NCI-H1105 (cell line): ENCODE data around the gene TST.

ENCODE experiments used
- DNase-seq: peaks from one replicate; lab custom pipeline; 2025; lab: John Stamatoyannopoulos, UW

TST gene

GRCh38 chr22:37019309-37020191 is at the start of gene TST, which contains the start of gene MPST:
TSS of gene TST (minus strand) at chr22:37019447. CDS start at chr22:37018732, 715 bp downstream.
TSS of gene MPST (plus strand) at chr22:37019742. CDS start at chr22:37019837, 95 bp downstream.
- peak; percentile 43 for DNase-seq

DNA sequence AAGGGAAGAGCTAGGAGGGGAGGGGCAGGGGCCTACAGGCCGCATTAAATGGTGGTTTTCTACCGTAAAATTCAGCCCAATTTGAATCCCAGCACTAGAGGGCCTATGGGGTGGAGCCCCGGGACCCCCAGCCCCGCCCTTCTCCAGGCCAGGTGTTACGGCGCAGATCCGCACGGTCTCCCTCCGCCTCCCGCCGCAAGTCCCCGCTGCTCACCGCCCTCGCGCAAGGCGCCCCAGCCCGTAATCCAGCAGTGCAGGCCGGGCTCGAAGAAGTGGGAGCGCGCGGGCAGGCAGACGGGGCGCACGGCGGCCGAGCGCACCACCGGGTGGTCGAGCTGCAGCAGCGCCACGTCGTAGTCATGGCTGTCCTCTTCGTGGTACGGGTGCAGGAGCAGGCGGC is 49.6 kb upstream of the TST start:
- peak; percentile 41 for DNase-seq

DNA sequence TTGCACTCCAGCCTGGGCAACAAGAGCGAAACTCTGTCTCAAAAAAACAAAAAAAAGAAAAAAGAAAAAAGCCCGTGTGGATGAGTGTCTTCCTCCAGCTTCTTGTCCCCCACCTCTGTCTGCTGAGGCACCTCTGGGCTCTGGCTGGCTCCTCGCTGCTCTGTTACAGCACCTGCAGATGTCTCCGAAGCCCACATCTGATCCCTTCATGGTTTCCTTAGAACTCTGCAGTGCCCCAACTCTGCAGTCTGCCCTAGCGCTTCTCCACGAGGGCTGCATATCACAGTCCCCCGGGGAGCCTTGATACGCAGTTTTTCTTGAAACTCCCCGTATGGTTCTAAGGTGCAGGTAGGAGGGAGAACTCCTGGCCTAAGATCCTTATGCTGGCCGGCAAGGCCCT is 48.2 kb upstream of the TST start:
- no peak for DNase-seq

DNA sequence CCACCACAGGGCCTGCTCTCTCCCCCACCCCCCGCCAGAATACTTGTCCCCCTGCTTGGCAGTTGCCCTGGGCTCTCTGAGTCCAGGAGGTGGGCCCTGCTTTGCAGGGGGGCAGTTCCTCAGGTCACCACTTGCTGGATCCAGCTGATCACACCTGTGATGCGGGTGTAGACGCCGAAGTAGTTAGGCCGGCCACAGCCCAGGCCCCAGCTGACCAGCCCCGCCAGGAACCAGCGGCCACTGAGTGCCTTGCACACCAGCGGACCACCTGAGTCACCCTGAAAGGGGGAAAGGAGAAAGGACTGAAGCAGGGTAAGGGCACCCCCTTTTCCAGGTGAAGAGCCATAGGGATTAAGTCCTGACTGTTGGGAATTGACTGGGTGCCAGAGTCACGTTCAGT is 46.7 kb upstream of the TST start:
- no peak for DNase-seq

GRCh38 chr22:37065180-37065579 is 45.9 kb upstream of the TST start:
- no peak for DNase-seq

GRCh38 chr22:37064553-37064952 is 45.3 kb upstream of the TST start:
- no peak for DNase-seq

- peak; percentile 88 for DNase-seq
Observed at GRCh38 chr22:37063431-37064420, 44.5 kb upstream of the TST start.

GRCh38 chr22:37062702-37063381 is 43.6 kb upstream of the TST start:
- DNase-seq: peak; percentile 4

- no peak for DNase-seq
Observed at GRCh38 chr22:37062376-37062675, 43.1 kb upstream of the TST start.

DNA sequence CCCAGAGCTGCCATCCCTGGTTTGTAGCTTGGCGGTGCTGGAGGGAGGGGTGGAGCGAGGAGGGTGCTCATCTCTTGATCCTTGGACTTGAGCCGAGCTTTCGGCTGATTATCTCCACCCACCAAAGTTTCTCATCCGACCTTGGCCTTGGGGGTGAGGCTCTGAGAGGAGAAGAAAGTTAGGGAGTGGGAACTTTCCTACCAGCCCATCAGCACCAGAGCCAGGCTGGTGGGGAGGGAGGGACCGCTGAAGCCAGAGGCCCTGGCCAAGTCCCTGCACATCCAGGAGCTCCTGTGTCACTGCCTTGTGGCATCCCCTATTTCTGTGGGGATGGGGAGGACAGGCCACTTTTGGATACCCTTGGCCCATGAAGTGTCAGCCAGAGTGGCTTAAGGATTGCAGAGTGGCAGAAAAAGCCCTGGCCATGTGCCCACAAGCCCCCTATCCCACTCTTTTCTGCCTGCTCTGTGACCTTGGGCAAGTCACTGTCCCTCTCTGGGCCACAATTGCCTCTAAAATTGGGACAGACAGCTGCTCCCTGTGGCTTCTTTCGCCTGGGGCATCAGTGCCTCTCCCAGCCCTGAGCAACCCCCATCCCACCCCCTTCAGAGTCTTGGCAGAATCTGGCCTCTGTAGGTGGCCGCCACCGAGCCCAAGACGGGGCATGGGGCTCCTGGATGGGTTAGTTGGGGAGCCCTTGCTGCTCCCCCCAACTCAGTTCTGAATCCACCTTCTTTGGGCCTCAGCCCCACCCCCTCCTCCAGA is 42.5 kb upstream of the TST start:
- no peak for DNase-seq

DNA sequence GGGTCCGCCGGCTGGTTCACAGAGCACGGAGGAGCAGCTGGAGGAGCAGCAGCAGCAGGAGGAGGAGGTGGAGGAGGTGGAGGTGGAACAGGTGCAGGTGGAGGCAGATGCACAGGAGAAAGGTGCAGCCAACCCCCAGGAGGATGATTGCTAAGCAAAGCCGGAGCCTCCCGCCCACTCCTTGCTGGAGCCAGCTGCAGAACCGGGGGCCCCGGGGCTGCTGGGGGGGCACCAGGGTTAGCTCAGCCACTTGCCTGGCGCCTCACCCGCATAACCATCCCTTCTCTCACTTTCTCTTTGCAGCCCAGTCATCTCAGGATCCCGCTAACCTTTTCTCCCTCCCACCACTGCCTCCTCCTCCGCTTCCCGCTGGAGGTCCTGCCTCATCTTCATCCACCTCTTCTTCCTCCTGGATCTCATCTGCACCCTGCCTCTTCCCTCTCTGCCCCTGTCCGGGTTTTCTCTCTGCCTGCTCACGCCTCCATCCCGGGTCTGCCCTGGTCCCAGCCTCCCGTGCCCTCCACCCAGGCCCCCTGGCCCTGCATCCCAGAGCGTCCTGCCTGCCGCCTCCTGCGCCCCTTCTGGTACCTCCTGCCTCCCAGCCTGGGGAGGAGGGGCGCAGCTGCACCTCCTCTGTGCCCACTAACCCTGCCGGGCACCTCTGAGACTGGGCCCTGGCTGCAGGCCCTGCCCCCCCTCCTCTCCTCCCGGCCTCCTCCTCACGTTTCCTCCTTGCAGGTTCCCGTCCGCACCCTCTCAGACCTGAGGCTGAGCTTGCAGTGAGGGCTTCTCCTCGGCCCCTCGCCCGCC is 41.8 kb upstream of the TST start:
- DNase-seq: peak; percentile 45

GRCh38 chr22:37059876-37060449 is 40.7 kb upstream of the TST start:
- DNase-seq: no peak

- no peak for DNase-seq
Observed at GRCh38 chr22:37058917-37059701, 39.9 kb upstream of the TST start.

- no peak for DNase-seq
Observed at GRCh38 chr22:37057796-37058510, 38.7 kb upstream of the TST start.

DNA sequence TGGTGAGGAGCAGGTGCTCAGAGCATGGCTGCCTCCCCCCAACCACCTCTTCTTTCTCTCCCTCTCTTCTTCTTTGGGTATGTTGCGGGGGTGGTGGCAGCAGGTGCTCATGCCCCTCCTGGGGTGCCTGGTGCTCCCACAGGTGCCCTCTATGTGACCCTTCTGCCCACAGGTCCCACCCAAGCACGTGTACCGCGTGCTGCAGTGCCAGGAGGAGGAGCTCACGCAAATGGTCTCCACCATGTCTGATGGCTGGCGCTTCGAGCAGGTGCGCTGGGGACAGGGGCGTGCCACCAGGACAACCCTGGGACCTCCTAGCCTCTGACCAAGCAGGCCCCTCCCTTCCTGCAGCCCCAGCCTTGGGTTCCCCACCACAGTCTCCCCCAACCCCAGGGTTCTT is 38.0 kb upstream of the TST start:
- no peak for DNase-seq

- DNase-seq: no peak
Observed at GRCh38 chr22:37056246-37056645, 37.0 kb upstream of the TST start.

DNA sequence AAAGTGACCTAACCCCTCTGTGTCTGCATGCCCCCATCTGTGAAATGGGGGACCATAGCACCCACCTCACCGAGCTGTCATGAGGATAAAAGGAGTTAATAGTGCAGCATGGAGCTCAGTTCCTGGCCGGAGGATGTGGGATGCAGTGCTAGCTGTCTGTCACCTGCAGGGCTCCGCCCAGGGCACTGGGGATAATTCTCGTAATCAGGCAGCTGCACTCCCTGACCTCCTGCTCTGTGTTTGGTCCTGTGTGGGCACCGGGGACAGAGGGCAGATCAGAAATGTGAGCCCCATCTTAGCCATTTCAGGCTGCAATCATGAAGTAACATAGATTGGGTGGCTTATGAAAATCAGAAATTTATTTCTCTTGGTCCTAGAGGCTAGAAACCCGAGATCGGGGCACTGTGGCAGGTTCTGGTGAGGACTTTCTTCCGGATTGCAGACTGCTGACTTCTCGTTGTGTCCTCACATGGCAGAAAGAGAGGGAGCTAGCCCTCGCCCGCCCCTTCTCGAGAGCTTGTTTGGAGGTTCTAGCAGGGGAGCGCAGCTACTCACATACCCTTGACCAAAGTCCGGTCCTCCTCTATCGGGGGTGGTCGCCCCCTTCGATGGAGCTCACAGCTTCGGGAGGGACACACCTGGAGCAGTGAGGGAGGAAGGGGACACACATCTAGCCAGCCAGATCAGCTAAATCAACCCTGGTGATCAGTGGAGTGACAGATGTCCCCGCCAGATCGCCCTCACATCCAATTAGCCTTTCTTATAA is 35.5 kb upstream of the TST start:
- DNase-seq: no peak

DNA sequence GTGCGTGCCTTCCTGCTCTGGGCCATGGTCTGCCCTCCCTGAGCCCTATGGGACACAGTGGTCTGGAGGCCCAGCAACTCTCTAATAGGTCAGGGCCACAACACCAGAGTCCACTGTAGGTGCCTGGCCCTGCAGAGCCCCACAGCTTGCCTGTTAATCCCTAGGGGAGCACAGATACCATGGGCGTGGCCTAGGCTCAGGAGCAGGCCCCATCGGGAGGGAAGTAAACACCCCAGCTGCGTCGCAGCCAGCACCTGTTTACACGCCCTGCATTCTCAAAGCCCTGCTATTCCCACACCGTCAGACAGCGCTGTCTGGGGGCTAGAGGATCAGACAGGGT is 34.8 kb upstream of the TST start:
- no peak for DNase-seq
